ENCODE results near the gene CD300A. TPM values are rescaled to one million over a fixed set of nuclear protein-coding genes. Genes with fewer than 3 reads are reported as not detected.

Gene CD300A
- total RNA-seq, 1 experiment from 2014 or later, result not detected

Other genes starting within 250 kb of the CD300A start
- gene DNAI2, start 192.4 kb upstream of the CD300A start, total RNA-seq (2014; rRNA removed; shearing (Covaris generic)), result not detected in 2 replicates
- not detected in 2 replicates for gene KIF19, start 140.4 kb upstream of the CD300A start, total RNA-seq (2014; rRNA removed; shearing (Covaris generic))
- gene BTBD17, start 104.8 kb upstream of the CD300A start, total RNA-seq (2014; rRNA removed; shearing (Covaris generic)), result not detected in 2 replicates
- not detected in 2 replicates for gene GPR142, start 99.1 kb upstream of the CD300A start, total RNA-seq (2014; rRNA removed; shearing (Covaris generic))
- gene GPRC5C, start 34.5 kb upstream of the CD300A start, total RNA-seq (2014; rRNA removed; shearing (Covaris generic)), result 12.9 and 36.4 TPM in 2 replicates
- gene CD300LB, start 64.8 kb downstream of the CD300A start, total RNA-seq (2014; rRNA removed; shearing (Covaris generic)), result not detected in 2 replicates
- gene CD300C, start 79.5 kb downstream of the CD300A start, total RNA-seq (2014; rRNA removed; shearing (Covaris generic)), result 0.84 TPM in 1 of 2 replicates, not detected in the other
- gene CD300H, start 100.9 kb downstream of the CD300A start, total RNA-seq (2014; rRNA removed; shearing (Covaris generic)), result not detected in 2 replicates
- not detected in 2 replicates for gene CD300LD, start 125.6 kb downstream of the CD300A start, total RNA-seq (2014; rRNA removed; shearing (Covaris generic))
- not detected in 2 replicates for gene CD300E, start 157.1 kb downstream of the CD300A start, total RNA-seq (2014; rRNA removed; shearing (Covaris generic))
- gene CD300LF, start 246.3 kb downstream of the CD300A start, total RNA-seq (2014; rRNA removed; shearing (Covaris generic)), result not detected in 2 replicates

Data from M059J (cell line).